ENCODE results near the gene DLGAP1.

The DLGAP1 gene

DNA sequence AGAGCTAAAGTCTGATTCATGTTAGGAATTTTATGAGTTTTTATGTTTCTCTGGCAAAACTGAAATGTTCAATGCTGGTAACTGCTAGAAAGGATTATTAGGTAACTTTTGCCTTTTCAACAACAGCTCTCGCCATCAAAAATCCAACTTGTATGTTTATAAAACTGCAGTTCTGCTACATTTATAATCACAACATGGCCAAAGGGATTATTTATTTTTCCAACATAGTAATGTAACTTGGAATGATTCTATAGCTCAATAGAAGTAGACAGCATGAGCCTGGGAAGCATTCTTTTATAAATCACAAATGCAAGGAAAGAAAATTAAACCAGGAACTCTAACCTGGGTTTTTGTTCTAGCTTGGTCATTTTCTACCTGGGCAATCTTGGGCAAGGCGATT is 534.3 kb downstream of the DLGAP1 start:
- no peak for DNase-seq

DNA sequence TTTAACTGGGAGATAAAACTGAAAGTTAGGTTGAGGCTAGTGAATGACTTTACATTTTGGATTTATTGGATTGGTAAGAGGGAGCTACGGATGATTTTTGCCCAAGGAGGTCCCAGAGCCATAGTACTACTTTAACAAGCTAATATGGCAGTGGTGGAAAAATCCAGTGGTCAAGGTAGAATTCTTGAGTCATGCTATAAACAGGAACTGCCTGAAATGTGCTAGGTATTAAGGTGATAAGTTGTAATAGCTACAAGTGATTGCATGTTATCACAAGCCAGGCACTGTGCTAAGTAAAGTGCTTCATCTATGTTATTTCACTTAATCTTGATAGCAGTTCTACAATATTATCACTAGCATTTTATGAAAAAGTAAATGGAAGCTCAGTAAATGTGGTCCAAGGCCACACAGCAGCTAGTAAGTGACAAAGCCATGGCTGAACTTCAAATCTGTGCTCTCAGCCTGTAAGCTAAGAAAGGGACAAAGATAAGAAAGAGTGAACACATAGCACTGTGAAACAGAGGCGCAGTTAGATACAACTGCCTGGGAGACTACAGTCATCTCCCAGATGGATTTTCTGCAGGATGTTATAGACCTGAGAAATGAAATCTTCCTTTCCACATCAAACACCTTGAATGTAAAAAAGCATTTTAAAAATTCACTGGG is 535.6 kb downstream of the DLGAP1 start:
- DNase-seq = no peak

DNA sequence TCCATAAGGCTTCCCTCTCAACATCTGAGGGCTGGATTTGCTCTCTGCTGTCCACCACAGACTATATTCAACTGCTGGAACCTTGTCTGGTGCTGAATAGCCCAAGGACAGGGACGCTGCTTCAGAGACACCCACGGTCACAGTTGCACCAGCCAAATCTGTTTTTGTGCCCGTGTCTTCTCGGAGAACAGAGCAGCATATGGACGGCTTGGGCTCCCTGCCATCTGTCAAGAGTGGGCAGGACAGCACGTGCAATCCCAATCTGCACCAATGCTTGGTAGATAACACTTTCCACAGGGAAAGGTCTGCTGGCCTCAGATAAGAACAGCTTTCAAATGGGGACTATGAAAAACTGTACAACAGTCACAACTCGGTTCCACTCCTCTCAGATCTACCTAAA is 539.0 kb downstream of the DLGAP1 start:
- no peak for DNase-seq

DNA sequence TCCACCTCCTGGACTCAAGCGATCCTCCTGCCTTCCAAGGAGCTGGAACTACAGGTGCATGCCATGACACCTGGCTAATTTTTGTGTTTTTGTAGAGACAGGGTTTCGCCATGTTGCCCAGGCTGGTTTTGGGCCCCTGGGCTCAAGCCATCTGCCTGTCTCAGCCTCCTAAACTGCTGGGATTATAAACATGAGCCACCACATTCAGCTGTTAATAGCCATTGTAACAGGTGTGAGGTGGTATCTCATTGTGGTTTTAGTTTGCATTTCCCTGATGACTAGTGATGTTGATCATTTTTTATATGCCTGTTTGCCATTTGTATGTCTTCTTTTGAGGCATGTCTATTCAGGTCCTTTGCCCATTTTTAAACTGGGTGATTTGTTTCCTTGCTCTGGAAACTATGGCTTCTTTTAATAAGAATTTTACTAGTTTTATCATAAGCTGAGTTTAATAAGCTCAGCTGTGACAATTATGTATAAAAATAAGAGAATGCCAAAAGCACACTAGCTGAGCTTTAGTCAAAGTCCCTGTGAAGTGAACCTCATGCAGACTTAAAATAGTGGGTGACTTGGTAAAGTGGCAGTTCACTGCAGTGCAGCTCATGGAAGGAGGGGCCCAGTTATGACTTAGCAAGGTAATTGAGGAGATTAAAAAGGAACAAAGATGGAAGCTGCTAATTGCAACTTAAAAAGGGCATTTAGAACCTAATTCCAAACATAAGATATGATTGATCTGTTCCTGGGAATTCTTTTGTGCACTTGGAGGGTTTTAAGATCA is 540.1 kb downstream of the DLGAP1 start:
- DNase-seq = no peak

DNA sequence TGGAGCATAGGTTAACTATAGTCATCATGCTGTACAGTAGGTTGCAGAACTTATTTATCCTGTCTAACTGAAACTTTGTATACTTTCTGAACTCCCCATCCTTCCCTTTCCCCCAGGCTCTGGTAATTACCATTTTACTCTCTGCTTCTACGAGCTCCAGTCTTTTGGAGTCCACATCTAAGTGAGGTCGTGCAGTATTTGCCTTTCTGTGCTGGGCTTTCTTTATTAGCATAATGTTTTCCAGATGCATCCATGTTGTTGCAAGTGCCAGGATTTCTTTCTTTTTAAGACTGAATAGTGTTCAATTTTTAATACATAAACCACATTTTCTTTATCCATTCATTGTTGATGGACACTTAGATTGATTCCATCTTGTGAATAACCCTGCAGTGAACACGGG is 541.0 kb downstream of the DLGAP1 start:
- no peak for DNase-seq

DNA sequence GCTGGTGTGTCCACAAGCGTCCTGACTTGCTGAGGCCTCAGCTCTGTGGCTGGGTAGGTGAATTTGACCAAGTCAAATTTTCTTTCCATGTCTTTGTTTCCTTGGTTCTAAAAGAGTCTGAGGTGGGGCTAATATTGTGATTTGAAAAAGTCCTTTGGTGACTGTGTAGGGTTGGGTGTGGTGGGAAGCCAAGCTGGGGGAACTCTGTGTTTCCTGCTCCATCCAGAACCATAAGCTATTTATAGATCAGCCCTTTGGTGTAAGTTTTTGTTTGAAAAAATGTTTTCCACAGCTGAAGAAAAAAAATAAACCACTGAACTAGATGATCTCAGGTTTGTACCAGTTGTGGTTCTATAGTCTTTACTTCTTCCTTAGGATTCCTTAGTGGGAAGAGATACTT is 542.4 kb downstream of the DLGAP1 start:
- no peak for DNase-seq

DNA sequence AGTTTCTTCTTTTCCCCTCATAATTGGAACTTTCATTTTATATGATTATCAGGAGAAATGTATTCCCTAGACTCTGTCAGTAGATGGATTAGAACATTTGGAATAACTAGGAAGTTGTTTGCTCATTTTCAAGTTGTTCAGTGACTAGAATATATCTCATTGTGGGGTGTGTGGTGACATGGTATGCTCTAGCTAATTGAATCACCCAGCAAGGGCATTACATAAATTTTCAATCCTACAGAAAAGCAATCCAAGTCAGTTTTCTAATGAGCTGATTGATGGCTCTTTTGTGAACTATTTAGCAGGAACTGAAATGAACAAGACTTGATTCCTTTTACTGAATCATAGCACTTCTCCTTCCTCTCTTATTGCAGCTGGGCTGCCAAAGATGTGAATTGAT is 543.7 kb downstream of the DLGAP1 start:
- DNase-seq = no peak

DNA sequence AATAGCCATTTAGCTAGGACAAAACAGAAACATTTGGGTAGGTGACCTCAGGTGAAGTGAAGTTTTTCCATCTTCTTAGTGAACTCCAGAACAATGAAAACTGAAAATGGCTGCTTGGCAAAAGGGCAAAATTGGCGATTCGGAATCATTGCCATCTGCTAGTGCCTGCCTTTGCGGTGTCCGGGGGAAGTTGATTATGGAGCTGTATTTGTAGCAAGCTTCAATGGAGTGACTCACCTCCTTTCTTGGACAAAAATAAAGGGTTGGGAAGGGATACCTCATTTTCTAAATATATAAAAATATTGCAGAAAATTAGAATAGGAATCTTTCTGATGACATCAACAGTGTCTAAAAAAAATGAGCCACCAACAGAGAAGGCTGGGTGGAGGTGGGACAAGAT is 544.6 kb downstream of the DLGAP1 start:
- DNase-seq = no peak

DNA sequence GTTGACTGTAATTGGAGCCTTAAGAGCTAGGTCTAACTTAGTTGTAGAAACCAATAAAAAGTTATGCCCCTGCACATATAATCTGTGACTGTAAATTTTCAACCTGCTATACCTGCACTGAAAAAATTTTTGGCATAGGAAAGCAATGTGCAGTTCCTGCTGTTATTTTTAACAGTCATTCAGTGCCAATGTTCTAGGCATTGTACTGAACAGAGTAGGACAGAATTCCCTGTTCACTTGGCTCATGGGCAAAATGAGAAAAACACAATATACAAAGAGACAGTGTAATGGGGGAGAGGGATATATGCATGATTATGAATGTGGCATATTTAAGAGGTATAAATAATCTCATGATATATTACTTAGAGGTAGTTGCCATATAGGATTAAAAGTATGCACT is 547.2 kb downstream of the DLGAP1 start:
- DNase-seq = no peak

DNA sequence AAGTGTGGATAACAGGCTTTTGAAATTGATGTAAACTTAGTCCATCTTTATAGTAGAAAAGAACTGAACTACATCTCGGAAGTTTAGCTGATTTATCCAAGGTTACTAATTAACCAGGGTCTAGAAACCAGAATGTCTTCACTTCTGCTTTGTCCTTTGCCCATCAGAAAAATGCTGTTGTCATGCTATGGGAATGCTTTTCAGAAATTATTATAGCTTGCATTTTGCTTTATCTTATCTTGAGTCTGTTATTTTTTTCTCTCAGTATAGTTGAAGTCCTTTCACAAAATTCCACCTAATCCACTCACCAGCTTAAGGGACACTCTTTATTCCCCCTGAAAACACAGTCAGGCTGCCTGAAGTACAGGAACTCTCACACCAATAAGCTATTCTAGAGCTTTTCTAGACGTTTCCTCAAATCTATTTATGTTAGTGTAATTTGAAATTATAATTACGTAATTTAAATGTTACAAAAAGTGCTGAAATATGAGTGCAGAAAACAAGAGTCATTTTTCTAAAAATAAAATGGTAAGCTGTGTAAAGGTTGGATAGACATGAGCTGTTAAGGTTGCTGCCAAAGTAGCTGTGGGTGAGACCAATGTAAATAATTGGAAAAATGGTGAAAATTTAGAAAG is 548.9 kb downstream of the DLGAP1 start:
- DNase-seq = no peak

DNA sequence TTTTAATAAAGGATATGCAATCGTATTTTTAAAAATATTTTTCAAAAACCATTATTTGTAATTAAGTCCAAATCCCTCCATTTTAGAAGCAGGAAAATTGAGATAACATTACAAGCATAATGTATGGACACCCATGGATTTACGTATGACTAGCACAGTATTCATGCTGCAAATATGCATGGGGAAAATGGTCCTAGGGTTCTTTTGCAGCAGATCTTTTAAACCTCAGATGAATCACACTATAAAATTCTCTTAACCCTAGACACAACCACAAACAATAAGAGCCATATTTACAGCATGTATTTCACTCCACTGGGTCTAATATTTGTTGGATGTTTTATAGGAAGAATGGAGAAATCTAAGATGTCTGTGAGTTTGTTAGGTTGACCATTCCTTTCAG is 551.8 kb downstream of the DLGAP1 start:
- DNase-seq = no peak

DNA sequence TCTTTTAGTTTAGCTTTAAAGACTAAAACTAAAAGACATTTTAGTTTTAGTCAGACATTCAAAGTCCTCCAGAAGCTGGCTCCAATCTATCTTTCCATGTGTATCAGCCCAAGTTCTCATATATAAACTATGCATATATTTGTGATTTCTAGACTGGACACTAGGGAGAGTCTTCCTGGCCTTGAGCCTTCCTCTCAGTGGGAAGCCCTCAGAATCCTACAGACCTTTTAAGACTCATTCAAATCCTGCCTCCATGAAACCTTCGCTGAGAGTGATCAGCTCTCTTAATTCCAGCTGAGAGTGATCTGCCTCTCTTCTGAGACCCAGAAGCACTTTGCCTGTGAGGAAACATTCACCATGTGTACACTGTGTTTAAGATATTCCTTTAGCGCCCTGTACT is 552.4 kb downstream of the DLGAP1 start:
- DNase-seq = no peak

DNA sequence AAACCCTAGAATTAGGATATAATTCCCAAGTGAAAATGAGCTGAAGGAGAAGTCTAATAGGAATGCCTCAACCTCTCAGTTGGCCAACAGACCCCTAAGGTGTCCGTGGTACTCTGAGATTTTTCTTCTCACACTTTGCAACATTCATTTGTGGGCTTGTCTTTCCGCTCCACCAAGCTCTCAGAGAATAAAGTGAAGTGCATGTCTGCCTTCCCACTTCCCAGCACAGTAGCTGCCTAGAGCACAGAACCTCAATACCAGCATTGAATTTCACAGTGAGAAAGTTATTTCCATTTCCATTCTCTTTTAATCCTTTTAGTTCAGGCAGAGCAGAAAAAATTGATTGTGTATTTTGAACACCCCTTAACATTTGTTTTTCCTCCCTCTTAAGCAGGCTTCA is 553.3 kb downstream of the DLGAP1 start:
- no peak for DNase-seq

DNA sequence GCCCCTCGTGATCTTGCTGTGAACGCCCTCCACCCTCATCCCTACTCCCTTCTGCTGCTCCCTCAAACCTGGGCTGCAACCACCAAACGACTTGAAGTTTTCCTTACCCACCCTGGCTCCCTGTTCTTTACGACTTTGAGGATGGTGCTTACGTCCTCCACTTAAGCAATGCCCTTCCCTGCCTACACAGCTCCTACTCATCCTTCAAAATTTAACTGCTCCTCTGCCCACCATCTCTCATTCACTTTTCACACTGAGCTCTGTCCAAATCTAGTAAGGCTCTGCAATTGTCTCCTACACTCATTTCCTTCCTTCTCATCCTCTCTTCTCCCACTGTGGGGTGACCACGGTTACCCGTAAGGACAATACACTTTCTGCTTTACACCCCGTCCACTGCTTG is 554.1 kb downstream of the DLGAP1 start:
- no peak for DNase-seq

DNA sequence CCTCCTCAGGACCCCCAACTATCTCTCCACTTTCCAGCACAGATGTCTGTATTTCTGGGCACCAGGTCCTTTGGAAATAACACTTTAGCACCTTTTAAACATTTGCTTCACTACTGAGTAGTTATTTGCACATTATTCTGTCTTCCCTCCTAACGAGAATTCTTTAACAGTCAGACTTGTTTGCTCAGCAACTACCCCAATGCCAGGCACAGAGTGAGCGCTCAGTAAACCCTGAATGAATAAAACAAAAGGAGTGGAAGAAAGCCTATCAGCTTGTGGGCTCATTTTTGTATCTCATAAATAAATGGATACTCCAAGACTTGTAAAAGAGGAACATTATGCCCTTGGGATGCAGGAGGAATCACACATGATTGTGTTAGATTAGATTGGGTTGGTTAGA is 554.8 kb downstream of the DLGAP1 start:
- no peak for DNase-seq

DNA sequence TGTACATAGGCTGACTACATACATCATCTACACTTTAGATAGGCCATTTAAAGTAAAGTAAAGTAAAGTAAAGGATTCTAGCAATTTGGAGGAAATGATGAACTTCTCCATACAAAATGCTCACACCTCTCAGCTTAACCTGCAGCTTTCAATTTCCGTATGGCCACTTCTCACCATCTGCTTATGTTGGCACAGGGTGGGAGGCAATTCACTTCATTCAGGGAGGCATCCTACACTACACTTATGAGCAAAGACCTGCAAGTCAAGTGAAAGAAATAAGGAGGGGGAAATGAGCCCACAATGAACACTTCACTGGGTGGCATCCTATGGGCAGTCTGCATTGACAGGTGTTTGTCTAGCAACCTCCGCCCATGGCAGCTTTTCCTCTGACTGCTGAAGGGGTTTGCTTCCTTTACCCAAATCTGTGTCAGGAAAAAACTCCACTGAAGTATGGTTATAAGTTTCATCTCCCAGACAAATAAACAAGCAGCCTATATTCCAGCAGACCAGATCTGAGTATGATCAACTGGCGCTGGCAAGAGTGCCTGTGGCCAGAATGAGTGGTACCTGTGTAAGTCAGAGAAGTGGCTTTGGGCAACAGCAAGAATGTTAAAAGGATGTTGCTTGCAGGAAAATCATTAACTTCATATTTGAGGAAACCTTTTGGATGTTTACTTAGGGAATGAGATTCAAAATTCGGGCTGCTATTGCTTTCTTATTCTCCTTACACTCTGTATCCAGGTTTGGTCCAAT is 556.1 kb downstream of the DLGAP1 start:
- no peak for DNase-seq

DNA sequence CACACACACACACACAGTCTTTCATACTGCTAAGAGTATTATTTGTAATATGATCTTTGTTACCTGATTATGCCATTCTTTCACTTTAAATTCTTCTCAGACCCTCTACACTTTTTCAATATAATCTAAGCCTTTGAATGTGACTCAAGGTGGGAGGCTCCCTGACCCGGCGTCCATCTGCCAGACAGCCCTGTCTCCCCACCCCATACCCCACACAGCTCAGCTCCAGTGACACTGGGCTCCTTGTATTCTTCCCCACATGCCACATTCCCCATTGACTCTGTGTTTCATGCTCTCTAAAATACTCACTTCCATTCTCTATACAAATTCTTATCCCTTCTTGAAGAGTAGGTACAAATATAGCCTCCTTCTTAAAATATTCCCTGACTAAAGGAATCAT is 563.0 kb downstream of the DLGAP1 start:
- no peak for DNase-seq

DNA sequence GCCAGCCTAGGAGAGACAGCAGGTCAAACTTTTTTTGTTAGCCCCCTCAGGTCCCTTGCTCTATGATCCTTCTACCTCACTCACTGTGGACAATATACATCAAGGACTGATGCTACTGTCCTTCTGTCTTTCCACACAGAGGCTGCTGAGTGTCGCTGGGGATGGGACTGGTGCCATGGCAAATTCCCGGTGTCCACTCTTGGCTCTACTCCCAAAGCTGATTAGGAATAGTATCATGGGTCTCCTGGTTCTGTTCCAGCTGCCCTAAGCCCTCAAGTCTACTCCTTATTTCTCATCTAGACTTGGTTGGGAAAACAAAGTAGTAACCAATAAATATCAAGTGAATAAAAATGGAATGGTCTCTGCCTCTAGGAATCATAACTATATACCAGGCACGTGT is 563.9 kb downstream of the DLGAP1 start:
- DNase-seq = no peak

DNA sequence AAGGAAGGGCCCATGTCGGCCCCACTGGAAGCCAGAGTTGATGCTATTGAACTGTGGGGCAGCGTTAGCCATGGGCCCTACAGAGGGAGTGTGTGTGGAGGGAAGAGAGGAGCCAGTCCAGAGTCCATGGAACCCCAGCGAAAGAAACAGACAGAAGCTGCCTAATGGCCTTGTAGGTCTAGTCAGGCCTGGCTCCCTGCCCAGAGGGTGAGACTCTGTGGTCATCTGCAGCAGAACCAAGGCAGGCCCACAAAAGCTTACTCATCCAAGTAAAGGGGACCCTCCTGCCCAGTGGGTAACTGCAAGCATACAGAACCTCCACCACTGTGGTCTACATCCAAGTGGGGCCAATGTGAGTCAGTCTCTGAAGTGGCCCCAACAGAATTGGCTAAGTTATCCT is 565.3 kb downstream of the DLGAP1 start:
- DNase-seq = no peak

DNA sequence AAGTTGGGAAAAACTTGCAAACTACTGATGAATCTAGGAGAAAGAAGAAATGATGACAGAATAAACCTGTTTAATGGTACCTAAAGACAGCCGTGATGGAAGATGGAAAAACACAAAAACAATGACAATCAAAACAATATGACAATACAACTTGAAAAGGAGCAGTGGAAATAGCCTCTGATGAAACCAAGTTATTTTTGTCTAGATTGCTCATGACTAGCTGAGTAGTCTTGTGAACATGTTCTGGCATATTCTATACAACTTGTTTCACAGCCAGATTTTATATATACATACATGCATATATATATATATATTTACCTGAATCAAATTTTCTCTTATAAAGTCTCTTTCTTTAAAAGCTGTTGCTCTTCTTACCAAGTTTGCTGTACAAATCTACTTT is 566.0 kb downstream of the DLGAP1 start:
- no peak for DNase-seq

DNA sequence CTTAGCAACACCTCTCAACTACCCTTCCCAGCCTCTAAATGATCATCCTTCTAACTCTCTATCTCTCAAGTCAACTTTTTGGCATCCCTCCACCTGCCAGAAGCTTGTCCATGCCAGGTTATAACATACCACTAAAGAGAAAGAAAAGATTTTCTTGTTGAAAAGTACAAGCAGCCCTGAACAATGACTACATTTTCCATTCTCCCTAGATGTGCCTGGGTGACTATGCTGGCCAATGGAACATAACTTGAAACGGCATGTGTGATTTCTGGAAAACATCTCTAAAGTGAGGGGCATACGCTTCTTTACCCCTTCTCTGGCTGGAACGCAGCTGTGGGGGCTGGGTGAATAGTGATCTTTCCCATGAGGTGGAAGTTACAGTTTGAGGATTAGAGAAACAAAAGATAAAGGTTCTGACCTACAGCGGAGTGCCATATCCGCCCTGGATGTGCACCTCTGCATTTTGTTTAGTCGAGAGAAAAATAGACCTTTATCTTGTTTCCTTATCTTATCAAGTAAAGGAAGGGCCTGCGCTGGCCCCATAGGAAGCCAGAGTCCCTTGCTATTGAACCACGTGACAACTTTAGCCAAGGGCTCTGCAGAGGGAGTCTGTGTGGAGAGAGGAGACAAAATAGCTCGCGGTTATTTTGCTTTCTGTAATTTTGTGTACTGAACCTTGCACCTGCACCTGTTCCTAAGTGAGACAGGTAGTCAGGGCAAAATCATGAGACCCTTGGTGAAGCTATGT is 568.4 kb downstream of the DLGAP1 start:
- no peak for DNase-seq

DNA sequence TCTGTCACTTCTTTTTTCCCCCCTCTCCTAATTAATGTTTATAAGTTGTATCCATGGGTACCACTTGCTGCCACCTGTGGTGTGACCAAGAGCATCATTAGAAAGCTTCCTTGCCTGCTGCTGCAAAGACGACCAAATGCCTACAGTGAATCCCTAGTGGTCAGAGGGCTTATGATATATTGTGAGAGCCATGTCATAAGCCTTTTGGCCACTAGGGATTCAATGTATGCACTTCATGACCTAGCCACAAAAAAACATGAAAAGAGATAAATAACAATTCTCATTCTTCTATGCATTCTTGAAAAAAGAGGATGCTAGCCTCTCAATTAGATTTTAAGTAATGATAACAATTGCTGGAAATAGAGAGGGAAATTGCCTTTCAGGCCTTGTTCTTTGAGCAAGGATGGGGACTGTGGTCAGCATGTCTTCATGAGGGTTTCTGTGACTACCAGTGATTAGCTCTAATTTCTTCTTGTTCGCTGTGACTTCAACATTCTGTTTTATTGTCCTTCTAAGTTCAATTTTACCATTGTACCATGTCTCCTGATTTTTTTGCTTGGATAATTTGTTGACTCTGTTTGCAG is 569.8 kb downstream of the DLGAP1 start:
- no peak for DNase-seq

DNA sequence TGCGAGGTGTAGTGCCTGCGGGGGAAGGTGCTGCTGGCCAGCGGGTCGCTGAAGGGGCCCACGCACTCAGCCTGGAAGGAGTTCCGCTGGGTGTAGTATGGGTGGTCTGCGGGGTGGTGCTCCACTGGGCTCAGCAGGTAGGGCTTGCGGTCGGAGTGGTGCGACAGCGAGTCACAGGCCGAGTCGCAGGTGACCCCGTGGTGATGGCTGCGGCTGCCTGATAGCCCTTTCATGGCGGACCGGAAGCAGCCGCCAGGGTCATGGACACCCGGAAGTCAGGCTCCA is 575.3 kb downstream of the DLGAP1 start:
- DNase-seq = no peak

Data from activated CD4-positive, alpha-beta T cell treated with anti-CD3 and anti-CD28 coated beads, Interleukin-2, amount 50 U/mL, for 48 hours (primary cell).